GM19351 (cell line): ENCODE measurements around the gene SCML1.
"Not testable (repeated sequence)": the region's sequence is repeated elsewhere in the genome, so short reads cannot be mapped to it uniquely, and the experiment has no call there.

Experiments used
- ATAC-seq: cut with Tn5 transposase; IDR thresholded peaks from one replicate; pipeline ENCODE4 v1.9.1; 2021; ENCODE audit warnings: mild to moderate bottlenecking, moderate library complexity; ENCODE audit not compliant: unreplicated experiment

SCML1 gene

DNA sequence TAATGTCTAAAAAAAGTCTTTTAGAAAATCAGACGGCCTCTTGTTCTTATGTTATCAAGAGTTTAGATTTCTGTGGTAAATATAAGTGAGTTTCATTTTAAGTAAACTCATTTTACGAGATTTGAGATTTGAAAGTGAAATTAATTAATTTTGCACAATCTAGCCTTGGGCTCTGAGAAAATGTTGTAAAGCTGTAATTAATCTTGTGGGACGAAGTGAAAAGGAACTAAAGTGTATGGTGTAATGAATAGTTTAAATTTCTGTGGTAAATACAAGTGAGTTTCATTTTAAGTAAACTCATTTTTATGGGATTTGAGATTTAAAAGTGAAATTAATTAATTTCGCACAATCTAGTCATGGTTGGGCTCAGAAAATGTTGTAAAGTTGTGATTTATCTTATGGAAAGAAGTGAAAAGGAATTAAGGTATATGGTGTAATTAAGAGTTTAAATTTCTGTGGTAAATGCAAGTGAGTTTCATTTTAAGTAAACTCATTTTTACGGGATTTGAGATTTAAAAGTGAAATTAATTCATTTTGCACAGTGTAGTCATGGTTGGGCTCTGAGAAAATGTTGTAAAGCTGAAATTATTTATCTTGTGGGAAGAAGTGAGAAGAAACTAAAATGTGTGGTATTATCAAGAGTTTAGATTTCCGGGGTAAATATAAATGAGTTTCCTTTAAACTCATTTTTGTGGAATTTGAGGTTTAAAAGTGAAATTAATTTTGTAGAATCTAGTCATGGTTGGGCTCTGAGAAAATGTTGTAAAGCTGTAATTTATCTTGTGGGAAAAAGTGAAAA is 1.6 kb downstream of the SCML1 start:
- no peak for ATAC-seq

DNA sequence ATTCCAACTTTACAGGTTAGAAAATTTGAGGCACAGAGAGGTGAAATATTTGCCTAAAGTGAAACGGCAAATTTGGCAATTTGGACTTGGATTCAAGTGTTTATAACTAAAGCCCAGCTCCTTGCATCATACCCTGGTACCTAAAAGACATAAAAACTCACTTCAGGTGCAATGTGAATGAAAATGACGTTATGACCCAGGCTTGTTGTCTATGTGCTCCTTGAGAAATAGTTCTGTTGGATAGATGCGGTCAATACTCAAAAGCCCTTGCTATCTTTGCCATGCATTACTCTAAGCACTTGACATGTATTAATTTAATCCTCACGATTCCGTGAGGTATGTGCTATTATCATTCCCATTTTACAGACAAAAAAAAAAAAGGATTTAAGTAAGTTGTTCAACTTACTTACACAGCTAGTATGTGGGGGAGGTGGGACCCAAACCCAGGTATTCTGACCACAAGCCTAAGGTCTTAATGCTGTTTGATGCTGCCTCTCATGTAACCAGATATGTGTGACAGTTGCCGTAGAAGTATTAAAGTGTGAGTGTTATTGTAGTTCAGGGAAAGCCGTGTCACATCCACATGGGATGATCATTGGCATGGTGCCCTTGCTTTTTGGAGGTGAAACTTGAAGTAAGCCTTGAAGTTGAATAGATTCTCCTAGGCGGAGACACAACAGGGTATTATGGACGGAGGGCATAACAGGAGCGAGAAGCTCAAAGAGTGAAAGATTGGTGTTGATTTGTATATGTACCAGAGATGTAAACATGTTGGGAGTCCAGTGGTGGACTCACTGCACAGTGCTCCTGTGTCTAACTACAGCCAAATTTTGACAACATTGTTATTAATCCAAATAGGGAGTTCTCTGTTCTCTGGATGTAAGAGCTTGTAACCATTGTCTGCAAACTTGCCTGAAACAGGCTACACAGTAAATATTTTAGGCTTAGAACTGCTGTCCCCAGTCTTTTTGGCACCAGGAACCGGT is 3.1 kb downstream of the SCML1 start:
- ATAC-seq: no peak

DNA sequence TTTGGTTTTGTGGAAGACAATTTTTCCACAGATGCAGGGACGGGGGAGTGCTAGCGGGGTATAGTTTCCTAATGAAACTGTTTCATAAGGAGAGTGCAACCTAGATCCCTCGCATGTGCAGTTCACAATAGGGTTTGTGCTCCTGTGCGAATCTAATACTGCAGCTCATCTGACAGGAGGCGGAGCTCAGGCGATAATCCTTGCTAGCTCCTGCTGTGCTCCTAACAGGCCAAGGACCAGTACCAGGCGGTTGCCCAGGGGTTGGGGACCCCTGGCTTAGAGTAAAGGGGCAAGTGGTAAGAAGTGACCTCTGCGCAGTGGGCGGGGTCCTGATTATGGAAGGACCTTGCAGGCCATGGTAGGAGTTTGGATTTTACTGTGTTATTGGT is 3.8 kb downstream of the SCML1 start:
- no peak for ATAC-seq

DNA sequence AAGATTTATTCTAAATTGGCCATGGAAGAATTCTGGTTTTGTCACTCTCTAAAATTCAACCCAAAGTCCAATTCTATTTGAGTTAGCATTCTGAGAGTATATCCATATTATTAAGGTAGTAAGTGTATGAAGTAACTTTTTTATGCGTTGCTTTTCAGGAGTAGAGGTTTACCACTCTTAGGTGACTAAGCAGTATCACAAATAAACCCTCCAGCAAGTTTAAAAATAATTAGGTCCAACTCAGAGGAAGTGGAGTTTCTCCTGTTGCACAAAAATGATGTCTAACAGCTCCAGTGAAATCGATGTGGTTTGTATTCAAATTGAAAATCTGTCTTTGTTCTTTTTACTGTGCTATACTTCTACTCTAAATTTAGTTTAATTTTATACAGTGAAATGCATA is 6.6 kb downstream of the SCML1 start:
- no peak for ATAC-seq

DNA sequence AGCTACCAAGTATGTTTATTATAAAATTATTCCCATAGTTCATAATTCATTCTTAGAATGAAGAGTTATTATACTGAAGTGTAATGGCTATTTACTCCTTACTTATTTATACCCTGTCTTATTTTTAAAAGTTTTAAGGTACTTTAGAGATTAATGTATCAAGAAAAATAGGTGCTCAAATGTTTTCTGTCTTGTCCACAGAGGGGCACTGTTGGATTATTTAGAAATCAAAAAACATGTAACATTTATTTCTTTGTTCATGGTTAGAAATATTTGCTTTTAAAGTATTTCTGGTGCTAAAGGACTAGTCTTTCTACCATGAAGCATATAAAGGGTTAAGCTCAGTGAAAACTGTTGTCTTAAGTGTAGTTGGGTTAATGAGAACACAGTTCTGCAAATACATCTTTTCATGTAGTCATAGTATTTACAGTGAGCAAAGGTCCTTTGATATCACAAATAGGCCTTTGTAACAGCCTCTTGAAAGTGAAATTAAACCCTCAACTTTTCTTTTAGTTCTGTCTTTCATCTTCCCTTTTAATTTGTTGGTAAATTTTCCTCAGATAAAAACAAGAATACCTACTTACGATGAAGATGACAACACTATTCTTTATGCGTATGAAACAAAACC is 7.7 kb downstream of the SCML1 start:
- no peak for ATAC-seq

DNA sequence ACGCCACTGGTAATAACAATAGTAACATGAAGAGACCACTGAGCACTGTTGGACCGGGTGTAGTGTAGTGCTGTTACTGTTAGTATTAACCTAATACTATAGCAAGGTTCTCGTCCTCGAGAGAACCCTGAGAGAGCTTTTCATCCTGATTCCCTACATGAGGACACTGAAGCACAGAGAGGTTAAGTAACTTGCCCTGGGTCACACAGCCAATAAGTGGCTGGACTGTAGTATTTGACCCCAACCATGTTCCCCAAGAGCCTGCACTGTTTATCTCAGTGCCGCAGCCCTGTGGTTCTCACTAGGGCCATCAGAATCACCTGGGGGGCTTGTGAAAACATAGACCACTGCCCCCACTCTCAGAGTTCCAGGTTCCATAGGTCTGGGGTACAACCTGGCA is 10.4 kb downstream of the SCML1 start:
- no peak for ATAC-seq

DNA sequence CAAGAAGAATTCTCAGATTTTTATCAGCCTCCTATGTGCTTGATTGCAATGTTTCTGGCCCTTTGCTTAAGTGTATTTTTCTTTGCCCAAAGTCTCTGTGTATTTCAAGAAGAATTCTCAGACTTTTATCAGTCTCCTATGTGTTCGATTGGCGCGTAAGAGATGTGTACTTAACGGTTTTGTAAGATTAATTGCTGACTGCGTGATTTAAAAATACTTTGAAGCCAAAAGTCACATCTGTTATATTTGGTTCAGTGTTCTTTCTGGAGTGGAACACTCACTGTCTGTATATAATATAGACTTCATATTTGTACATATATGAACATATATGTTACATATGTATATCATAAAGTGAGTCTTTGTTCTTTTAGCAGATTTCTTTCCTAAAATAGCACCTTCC is 11.4 kb downstream of the SCML1 start:
- no peak for ATAC-seq

DNA sequence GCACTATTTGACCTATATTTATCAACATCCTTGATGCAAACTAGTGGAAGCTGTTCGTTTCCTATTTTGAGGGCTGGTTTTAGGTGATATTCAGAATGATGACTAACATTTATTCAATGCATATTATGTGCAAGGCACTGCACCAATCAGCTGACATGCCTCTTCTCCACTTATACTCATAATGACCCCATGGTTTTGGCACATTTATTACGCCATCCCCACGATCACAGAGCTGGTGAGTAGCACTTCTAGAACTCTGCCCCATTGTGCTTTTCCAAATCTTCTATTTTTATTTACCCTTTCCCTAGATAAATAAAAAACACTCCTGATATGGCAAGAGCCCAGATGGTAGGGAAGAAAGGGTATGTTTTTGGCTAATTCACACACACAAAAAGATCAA is 13.1 kb downstream of the SCML1 start:
- no peak for ATAC-seq

DNA sequence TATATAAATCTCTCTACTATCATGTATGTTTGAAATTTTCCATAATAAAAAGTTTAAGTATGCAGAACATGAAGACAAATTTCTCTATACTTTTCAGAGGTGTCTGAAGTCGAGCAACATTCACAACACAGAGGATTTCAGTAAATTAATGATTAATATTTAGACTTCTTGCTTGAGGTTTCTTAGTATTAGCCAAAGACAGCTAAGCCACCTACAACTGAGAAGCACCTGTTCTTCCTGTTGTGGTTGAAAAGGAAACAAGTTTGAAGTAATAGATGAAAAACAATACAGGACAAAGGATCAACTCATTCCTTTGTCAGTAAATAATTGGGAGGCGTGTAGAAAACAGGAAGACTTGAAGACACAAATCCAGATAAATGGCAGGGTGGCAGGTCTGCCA is 21.1 kb downstream of the SCML1 start:
- ATAC-seq: peak; percentile 75

DNA sequence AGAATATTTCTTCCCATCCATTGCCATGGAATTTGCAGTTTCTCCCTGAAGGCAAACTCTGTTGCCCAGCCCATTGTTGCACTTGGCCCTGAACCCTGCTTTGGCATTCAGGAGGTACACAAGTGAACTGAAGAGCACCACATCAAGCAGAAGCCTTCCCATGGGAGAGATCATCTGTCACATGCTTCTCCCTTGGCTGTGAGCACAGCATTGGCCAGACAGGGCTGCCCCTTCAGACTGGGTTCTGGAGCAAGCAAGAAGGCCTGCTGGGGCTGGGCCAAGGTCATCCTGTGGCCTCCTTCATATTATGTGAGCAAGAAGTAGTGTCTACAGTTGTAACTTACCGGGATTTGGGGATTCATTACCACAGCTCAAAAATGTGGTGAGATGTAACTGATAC is 22.7 kb downstream of the SCML1 start:
- ATAC-seq: no peak

DNA sequence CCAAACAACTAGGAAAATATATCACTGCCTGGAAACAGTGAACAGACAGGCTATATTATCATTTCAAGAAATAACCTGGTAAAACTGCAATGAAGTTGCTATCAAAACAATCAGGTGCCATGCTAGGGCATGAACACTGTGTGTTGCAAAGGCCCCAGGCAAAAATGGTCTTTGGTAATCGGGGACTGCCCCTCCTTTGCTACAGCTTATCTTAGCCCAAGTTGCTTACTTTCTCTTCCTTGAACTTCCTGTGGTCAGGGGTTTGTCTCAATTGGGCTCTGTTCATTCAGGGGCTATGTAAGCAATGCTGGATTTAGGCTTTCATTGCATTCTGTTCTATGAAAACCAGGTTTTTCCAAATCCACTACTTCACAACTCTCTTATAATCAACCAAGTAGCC is 30.4 kb downstream of the SCML1 start:
- ATAC-seq: no peak

DNA sequence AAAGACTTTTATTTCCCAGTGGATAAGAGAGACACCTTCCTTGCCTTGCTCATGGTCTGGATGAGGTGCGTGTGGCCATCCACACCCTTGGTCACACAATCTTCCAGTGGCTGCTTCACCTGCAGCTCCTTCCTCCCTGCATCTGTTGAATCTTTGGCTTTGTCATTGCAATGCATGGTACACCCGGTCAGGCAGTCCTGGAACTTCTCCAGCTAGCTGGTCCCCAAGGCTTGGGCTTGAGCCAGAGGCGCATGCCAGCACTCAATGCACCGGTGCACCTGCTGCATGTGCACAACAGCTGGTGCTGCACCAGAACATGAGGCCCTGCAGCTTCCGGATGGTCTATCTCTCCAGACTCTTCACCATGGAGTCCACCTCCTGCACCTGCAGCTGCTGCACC is 31.7 kb downstream of the SCML1 start:
- ATAC-seq: no peak

DNA sequence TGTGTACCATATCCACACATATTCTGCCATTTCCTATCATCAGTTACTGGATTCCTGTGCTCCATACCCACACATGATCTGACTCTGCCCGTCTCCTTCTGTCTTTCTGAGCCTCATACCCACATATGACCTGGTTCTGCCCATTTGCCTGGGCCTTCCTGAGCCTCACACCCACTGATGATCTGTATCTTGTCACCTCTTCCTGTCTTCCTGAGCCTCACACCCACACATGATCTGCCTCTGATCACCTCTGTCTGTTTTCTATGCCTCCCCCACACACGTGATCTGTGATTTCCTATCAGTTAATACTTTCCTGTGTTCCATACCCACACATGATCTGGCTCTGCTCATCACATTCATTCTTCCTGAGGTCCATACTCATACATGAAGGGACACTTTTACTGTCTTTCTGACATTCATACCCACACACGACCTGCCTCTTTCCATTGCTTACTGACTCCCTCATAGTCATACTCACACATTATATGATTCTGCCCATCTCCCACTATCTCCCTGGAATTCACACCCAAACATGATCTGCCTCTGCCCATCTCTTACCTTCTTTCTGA is 32.5 kb downstream of the SCML1 start:
- no peak for ATAC-seq

DNA sequence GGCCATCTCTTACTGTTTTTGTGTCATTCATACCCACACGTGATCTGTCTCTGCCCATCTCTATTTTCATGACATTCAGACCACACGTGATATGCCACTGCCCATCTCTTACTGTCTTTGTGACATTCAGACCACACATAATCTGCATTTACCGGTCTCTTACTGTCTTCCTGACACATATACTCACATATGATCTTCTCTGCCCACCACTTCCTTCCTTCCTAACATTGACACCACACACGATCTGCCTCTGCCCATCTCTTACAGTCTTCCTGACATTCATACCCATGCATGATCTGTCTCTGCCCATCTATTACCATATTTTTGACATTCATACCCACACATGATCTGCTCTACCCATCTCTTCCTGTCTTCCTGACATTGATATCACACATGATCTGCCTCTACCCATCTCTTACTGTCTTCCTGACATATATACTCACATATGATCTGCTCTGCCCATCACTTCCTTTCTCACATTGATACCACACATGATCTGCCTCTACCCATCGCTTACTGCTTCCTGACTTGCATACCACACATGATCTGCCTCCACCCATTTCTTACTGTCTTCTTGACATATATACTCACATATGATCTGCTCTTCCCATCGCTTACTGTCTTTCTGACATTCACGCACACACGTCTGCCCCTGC is 36.1 kb downstream of the SCML1 start:
- no peak for ATAC-seq

DNA sequence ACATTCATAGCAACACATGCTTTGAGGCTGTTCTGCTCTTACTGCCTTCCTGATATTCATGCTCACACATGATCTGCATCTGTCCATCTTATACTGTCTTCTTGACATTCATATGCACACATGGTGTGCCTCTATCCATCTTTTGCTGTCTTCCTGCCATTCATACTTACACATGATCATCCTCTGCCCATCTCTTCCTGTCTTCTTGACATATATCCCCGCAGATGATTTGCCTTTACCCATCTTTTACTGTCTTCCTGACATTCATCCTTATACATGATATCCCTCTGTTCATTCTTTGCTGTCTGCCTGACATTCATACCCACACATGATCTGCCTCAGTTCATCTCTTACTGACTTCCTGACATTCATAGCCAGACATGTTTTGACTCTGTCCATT is 36.8 kb downstream of the SCML1 start:
- no peak for ATAC-seq

DNA sequence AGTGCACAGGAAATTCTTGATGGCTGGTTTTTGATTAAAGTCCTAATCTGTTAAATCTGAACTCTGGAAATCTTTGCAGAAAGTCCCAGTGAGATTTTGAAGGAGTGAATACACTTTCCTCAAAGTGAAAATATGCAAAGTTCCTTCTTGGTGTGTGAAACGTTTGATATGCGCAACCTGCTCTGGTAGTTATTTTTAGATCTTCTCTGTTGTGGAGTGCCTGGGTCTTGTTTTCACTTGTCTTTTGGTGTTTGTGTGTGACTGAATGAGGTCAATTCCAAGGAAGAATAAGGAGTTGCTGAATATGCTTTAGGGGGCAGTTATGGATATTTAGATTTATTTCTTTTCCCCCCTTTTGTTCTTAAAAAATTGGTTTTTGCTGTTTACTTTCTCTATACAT is 41.7 kb downstream of the SCML1 start:
- ATAC-seq: no peak

DNA sequence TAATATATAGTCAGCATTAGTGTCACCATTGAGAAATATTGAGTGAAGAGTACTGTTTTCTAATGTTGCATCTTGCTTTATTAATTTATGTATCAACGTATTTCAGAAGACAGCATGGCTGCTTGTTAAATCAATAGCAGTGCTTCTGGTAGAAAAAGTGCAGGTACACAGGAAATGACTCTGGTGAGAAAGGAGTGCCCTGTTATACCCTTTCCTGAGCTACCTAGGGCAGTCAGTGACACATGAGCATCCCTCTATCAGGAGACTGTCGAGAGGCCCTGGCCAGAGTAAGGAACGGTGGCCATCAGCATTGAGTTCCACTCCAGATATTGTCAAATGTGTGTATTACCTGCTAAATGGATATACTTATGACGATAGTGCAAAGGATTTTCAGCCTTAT is 42.1 kb downstream of the SCML1 start:
- ATAC-seq: no peak

DNA sequence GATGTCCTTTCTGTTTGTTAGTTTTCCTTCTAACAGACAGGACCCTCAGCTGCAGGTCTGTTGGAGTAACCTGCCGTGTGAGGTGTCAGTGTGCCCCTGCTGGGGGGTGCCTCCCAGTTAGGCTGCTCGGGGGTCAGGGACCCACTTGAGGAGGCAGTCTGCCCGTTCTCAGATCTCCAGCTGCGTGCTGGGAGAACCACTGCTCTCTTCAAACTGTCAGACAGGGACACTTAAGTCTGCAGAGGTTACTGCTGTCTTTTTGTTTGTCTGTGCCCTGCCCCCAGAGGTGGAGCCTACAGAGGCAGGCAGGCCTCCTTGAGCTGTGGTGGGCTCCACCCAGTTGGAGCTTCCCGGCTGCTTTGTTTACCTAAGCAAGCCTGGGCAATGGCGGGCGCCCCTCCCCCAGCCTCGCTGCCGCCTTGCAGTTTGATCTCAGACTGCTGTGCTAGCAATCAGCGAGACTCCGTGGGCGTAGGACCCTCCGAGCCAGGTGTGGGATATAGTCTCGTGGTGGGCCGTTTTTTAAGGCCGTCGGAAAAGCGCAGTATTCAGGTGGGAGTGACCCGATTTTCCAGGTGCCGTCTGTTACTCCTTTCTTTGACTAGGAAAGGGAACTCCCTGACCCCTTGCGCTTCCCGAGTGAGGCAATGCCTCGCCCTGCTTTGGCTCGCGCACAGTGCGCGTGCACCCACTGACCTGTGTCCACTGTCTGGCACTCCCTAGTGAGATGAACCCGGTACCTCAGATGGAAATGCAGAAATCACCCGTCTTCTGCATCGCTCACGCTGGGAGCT is 49.5 kb downstream of the SCML1 start:
- not testable (repeated sequence) for ATAC-seq

DNA sequence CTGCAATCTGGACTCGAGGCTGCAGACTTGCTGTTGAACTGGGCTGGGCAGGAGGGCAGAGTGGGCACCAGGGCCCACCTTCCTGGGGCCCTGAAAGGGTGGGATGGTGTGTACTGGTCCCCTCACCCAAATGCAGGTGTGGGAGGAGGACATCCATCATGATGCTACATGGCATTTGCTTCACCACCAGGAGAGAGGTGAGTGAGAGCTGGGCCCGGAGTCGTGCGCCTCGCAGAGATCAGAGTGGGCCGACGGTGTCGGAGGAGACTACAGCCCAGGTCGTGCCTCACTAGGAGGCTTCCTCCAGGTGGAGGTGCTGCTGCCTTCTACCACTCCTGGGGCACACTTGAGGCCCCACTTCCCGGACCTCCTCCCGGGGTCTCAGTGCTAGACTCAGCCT is 50.3 kb downstream of the SCML1 start:
- no peak for ATAC-seq

DNA sequence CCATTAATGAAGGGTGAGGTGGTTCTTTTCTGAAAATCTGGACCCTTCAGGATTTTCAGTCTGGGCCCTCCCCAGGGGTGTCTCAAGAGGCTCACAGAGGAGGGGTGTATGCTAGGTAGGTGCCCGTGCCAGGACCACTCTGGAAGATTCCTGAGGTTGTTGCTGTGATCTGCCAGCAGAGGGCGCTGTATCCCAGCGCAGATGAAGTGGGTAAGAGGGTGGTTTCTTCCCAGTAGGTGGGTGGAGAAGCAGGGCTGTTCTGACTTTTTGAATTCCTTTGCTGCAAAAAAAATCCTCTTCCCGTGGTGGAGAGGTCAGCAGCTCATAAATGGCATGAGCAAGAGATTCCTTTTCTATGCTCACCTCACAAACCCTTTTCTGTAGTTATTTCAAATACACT is 51.1 kb downstream of the SCML1 start:
- no peak for ATAC-seq
